ENCODE results near the gene UST.
"Not testable (repeated sequence)": the region's sequence is repeated elsewhere in the genome, so short reads cannot be mapped to it uniquely, and the experiment has no call there.

Gene UST

DNA sequence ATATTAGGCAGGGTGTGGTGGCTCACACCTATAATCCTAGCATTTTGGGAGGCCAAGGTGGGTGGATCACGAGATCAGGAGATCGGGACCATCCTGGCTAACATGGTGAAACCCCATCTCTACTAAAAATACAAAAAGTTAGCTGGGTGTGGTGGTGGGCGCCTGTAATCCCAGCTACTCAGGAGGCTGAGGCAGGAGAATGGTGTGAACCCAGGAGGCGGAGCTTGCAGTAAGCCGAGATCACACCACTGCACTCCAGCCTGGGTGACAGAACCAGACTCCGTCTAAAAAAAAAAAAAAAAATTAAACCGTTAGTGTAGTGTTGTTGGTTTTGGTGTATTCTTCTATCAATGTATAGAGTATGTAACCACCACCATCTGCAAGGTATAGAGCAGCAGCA, 133.9 kb downstream of the UST start:
- not testable (repeated sequence) for DNase-seq

DNA sequence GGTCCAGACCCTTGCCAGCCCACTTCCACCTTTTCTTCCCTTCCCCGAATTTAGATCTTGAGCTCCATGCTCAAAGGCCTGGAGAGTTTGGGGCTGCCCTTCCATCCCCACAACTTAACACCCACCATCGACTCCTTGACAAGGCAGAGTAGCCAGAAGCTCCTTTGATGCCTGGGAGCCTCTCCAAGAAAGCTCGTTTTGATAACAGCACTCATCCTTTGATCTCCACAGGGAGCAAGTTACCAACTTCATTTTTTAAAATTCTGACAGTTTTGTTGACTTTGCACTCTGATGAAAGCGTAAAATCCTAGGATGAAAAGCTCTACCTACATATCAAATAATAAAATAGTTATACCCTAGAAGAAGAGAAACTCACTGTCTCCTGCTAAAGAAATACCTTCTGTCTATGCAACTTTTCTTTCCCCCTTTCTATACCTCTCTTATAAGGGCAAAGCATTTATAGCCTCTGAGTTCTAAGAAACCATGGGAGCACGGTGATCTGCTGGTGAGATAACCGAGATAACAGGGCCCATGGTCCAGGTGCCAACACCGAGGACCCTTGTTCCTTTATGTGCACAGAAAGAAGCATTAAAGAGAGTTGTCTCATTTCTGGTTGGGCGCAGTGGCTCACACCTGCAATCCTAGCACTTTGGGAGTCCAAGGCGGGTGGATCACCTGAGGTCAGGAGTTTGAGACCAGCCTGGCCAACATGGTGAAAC, 134.9 kb downstream of the UST start:
- DNase-seq = no peak

DNA sequence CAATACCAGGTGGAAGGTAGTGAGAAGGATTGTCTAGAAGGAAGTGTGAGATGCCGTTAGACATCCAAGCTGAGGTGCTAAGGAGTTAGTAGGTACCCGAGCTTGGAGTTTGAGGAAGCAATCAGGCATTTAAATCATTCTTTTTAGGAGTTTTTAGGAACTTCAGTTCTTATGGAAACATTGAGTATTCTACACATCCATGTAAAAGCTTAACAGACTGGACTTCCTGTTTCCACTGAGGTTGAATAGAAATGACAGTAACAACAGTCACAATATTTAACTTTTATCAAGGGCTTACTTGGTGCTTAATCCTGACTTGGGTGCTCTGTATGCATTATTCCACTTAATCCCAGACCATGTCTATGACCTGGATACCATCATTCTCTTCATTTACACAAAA, 136.4 kb downstream of the UST start:
- no peak for DNase-seq

DNA sequence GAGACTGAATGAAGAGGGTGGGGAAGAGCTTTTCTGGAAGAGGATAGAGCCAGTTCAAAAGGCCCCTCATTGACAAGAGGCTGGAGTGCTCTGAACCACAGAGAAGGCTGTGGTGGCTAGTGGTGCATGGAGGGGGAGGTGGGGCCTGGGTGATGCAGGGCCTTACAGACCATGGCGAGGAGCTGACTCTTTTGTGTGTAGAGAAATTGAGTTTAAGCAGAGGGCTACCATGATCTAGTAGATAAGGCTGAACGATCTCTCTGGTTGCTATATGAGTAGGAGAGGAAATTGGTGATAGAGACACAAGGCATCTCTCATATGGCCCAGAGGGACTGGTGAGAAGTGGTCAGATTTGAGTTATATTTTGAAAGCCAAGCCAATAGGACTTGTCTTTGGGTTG, 137.6 kb downstream of the UST start:
- no peak for DNase-seq

DNA sequence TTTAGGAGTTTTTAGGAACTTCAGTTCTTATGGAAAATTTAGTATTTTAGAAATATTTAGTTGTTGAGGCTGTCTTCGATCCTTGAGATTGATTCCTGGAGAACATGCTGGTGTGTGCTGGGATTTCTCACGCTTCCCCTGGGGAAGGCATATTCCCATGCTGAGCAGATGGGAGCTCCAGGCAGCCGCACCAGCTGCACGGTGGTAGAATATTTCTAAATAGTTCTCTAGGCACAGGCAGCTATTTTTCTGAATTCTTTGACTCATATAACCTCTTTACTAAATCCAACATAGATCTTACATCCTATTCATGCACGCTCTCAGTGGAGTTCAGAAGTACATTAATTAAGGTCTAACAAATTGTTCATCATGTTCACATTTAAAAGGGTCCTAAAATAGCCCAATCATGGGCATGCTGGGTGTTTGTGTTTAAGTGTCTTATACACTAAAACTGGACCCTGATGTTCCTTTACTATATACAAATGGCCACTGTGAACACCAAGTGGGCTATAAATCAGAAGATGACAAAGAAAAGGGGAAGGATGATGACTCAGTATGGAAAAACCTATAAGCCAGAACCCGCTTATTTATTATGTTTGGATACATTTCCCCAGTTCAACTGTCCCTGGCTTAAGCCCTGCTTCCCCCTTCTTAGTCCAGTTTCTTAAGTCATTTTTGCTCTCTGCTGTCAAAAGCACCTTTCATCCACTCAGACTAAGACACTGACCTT, 138.5 kb downstream of the UST start:
- DNase-seq = no peak

DNA sequence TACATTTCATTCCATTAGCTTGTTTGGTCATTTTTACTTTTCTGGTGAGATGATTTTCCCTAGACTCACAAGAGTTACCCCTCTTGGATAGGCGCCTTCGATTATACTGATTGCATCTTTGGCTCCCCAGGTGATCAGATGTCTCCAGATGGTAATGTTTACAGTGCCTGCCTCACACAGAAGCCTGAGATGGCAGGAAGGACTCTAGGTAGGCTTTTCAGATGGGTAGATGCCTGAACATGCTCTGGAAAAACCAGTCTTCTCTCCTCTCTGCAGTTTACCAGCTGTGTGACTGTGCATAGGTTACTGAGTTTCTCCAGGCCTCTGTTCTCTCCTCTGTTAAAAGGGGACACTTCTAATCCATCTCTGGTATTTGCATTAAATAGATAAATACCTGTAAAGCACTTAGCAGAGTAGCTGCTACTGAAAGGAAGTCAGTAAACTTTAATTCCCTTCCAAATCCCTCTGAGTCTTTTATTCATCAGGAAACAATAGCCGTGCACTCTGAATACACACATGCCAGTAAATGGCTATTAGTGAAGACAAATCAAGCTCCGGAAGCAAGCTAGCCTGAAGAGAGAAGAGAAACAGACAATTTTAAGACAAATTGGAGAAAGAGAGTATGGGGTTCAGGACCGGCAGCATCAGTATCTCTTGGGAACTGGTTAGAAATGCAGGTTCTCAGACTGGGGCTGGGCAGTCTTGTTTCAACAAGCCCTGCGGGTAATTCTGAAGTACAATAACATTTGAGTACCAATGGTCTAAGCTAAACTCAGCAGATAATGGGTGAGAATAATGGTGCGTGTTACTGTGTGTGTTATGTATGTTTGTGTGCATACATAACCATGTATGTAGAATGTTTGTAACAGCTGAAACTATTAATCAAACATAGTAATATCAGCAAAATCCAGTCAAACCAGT, 139.4 kb downstream of the UST start:
- no peak for DNase-seq

DNA sequence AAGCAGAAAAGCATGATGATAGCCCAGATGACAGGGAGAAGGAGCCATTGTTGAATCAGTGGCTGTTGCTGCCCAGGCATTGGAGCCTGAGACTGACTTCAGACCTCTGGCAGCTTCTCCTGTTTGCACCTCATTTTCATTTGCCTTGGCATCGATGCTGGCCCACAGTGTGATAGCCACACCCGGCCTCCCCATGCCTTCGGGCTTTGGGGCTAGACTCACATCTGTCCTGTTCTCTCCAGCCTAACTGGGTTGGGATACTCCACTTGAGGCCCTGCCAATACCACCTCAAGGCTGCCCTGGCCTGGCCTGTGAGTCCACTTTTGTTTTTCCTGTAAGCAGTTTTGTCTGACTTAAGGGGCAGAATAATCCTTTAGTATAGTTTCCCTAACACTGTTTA, 140.4 kb downstream of the UST start:
- DNase-seq = no peak

DNA sequence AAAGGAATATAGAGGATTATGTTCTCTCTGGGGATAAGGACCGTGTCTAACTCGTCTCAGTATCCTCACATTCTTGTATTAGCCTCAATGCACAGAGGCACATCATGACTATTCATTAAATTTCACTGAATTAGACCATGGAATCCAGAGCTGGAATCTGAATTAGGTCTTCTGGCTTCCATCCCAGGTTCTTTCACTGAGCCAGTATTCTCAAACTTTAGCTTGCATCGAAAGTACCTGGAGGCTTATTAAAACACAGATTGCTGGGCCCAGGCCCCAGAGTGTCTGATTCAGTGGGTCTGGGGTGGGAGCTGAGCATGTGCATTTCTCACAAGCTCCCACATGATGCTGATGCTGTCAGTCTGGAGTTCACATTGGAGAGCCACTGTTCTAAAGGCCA, 142.0 kb downstream of the UST start:
- DNase-seq = no peak

DNA sequence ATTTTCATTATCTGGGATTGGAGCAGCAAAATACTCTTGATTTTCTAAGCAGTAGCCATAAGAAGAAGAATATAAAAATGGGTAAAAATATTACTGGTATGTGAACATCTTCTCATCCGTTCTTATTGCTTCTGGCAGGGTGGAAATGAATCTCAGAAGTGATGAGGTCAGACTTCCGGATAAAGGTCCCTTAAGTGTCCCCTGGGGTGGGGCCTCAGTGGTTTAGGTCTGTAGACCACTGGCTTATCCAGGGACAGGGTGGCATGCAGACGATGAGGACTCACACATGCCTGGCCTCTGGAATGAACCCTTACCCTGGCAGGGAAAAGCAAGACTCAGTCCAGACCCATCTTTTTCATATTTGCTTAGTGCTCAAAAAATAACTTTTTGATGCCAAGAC, 143.3 kb downstream of the UST start:
- no peak for DNase-seq

DNA sequence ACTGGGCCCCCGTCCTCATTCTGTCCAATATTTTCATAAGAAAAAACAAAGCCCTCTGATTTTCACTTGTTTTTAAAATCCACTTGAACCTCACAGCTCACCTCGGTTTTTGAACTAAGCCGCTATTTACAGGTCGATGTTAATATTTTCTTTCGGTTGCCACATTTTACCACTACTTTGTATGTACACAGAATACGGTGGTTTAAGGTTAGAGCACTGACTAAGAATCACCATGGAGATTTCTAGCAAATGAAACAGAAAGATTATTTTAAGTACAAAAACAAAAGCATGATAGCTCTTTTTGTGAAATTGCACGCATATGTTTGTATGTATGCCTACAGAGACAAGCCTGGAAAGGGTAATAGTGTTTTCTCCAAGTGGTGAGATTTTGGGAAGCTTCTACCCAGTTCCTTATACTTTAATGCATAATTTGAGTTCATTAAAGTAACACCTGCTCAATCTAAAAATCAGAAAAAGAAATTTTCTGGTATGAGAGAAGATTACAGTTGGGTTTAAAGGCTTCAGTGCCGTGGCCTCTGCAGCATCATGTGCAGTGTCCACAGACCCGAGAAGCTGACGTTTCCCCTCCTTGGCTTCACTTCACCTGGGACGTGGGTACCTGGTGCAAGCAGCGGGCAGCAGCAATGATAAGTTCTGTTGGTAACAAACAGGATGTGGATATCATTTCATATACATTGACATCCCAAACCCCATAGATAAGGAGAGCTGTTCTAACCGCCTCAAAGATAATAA, 144.0 kb downstream of the UST start:
- DNase-seq = no peak

DNA sequence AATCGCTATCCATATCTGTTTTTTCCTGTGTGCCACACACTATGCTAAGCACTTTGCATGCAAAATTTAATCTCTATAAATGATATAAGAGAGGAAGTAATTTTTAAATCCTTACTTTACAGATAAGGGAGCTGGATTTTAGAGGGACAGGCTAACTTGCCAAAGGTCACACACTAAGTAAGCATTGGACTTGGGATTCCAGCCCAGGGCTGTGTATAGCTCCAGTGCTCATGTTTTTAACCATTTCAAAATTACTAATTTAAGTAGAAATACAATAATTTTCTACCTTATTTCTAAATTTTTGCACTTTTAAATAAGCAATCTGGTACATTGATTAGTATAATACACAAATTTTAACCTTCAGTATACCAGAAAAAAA, 144.6 kb downstream of the UST start:
- no peak for DNase-seq

DNA sequence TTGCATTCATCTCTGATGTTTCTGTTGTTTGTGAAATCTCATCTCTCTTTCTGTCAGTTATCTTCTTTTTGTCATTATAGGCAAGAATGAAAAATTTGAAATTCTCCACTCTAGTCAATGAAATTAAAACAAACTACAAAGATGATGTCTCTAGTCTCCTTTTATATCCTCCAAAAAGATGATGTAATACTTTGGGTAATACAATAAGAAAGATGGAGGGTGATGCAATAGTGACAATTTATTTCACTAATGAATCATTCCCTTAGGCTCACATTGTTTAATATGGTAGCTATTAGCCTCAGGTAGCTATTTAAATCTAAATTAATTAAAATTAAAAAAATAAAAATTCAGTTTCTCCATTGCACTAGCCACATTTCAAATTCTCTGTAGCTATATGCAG, 145.4 kb downstream of the UST start:
- no peak for DNase-seq

DNA sequence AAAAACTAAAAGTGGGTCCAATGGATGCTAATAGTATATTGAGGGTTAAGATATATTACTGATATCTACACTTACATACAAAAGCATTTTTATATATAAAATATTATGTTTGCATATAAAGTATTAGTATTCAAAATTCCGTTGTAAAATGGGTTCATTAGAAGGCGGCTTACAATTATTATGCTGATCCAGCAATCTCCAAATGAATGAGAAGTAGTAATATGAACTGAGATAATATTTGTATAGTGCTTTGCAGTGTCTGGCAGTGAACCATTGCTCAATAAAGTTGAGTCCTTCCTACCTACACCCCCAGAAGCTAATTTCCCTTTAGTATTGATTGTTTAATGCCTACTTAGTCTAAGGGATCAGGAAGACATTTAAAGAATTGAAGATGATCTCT, 146.2 kb downstream of the UST start:
- DNase-seq = no peak

DNA sequence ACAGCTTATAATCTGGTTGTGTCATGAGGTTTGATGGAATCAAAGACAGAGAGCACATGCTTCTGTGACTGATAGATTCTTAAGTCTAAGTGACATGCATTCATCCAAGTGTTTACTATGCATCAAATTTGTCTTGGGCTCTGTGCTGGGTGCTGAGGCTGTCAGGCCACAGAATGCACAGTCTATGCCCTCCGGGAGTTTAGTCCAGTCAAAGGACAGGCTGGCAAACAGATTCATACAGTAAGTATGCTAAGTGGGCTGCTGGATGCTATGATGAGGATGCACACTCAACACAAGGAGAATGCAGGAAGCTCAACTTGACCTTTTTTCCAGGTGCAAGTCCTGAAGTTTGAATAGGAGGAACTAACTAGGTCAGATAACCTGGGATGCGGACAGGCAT, 146.7 kb downstream of the UST start:
- DNase-seq = no peak

DNA sequence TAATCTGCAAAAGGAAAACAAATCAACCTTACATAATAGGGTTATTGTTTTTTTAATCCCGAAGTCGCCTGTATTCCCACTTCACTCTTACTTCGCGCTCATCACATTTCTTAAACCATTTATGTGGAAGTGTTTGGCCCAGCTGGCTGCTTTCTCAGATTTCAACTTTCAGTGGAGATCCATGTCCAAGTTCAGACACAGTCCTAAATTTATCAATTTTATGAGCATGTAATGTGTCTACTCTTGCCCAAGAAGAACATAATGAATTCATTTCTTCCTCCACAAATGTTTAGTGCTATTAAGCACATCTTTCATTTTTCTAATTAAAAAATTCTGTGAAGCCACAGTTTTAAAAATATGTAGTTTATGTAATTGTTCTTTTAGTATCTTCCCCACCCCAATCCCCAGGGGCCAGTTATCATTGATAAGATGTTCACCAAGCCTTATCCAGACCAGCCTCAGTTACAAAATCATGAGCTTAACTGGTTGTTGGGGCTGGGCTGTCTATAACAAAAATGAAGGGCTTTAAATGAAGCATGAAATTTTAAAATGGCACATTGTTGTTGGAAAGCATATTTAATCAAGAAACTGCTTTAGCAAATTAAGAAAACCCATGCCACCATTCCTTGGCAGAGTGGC, 151.7 kb downstream of the UST start:
- no peak for DNase-seq

DNA sequence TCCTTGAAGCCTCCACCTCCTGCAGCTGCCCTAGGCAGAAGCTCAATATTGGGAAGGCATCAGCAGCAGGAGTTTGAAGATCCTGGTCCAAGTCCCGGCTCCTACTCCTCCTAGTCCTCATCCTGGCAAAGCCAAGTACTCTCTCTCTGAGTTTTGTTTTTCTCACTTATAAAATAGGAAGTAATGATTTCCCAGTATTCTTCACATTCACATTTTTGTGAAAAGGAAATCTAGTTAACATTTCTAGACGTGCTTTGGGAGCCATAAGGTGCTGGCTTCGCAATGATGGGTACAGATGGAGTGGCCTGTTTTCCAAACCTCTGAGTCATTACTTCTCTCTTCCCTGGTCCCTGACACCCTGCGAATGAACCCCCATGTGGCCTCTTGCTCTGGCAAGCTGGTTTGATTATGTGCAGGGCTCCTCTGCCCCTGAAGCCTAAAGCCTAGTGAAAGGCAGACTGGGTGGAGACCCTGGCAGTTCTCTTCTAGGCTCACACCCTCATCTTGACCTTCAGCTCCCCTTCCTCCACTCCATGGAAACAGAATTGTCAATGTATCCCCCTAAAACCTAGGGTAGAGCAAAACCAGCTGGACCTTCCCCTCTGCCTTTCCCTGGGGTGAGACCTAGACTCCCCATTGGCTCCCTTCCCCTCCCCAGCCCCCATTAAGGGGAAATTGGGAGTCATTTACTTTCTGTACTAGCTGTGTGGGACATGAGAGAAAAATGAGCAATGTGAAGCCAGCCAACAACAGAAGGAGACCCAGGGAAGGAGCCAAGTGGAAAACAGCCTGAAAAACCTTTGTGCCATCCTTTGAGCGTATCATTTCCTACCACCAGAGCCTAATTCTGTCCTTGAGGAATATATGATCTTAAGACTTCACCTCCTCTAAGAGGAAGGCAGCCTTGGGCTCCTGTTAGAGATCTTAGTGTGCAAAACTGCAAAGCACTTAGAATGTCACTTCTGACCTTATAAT, 158.4 kb downstream of the UST start:
- DNase-seq = no peak

DNA sequence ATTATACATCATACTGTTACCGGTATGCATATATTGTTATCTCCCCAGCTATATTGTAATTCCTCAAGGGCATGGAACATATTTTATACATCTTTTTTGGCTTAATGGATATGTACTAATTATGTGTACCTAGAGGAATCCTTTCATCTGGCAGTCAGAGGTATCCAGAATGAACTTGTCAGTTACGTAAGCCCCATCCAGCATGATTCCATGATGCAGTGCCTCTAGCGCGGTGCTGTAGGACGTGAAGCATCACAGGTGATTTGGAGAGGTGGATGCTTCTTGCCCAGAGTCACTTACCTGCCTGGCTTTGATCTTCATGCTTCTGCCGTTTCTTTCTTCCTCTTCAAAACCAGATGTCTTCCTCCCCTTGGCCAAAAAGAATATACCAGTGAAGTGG, 159.1 kb downstream of the UST start:
- no peak for DNase-seq

DNA sequence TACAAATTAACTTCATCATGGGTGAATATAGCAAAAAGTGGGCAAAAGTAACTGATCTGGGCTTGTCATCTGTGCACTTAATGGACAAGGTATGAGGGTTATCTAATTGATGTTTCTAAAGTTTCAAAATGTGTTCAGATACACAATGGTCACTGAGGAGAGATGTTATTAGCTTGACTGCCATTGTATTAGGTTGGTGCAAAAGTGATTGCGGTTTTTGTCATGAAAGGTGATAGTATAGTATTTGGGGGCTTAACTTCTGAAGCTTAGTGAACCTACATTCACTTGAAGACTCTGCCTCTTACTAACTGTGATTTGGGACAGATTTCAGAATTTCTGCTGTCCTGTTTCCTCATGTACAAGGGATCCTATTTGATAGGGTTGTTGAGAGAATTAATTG, 159.6 kb downstream of the UST start:
- DNase-seq = no peak

DNA sequence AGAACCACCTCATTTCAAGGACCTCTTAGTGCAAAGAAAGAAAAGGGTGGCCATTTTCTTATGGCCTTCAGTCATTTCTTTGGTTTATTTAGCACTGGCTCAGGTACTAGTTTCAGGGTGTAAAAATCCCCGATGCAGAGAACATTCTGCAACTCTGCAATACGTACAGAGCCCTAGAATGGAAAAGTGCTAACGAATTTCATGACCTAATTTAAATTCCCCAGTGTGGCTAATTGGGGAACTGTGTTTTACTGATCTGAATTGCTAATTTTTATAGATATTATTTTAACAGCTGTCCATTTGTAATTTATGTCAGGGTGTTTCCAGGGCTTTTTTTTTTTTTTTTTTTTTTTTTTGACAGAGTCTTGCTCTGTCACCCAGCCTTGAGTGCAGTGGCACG, 160.7 kb downstream of the UST start:
- DNase-seq = no peak

DNA sequence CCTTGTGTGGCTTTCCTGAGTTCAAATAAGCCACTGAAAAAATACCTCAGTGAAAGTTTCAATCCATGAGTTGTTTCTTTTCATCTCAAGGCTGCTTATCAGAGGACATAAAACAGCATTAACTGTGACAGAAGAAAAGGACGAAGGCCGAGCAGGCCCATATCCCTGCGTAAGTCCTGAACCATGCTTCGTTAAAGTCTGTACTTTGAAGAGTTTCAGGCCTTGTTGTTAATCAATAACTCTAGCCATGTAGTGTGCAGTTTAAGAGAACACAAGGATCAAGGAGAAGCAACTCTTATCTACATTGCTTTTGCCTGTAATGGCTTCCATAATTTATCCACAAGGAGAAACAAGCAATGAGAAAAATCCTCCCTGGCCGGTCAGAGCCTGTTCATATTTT, 165.4 kb downstream of the UST start:
- DNase-seq = no peak

DNA sequence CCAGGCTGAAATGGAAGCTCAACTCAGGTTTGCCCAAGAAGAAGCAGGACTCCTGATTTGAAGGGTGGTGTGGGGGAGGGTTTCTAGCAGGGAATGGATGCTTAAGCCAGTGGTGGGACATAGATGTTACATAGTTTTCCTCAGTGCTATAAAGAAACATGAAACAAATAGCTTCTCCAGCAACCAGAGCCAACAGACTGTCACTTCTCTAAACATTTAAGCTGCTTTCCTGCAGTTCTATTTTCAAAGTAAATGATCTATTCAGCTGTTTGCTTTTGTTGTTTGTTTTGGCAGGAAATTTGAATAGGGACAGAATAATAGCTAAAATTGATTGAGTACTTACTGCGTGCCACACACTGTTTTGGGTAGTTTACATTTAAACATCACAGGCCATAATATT, 169.0 kb downstream of the UST start:
- no peak for DNase-seq

All from NCI-H446 treated with DMSO at 0.1 percent for 48 hours (cell line).